ENCODE measurements around the gene DOCK4.

Gene DOCK4

GRCh38 chr7:111788286-111789047 is 417.7 kb downstream of the DOCK4 start:
- Histone ChIP-seq H3K27me3 (ENCODE audit: insufficient read depth, low read depth, severe bottlenecking) (no peaks in the 10 kb centered on the region), H3K9me3 (ENCODE audit: severe bottlenecking) (no peaks in the 10 kb centered on the region), H3K27ac (no peak overlapping the region), H3K4me3 (ENCODE audit: low read depth, low read length) (no peak overlapping the region; the same call in 1 of the 2 replicates), H3K36me3 (no peaks in the 10 kb centered on the region)
- TF ChIP-seq CTCF (IDR thresholded peaks at IDR 0.05; ENCODE audit: low read depth, low read length) = no peak
- peak; percentile 61 for DNase-seq

- Histone ChIP-seq H3K9me3 (ENCODE audit: severe bottlenecking) (no peaks in the 10 kb centered on the region), H3K4me3 (ENCODE audit: low read depth, low read length) (no peak overlapping the region), H3K27me3 (ENCODE audit: insufficient read depth, low read depth, severe bottlenecking) (no peaks in the 10 kb centered on the region), H3K27ac (no peak overlapping the region), H3K36me3 (no peaks in the 10 kb centered on the region)
- DNase-seq = no peak
- TF ChIP-seq CTCF (IDR thresholded peaks at IDR 0.05; ENCODE audit: low read depth, low read length) = no peak
Measured at GRCh38 chr7:111787741-111788140, 418.5 kb downstream of the DOCK4 start.

GRCh38 chr7:111787099-111787498 is 419.1 kb downstream of the DOCK4 start:
- Histone ChIP-seq H3K36me3 (no peaks in the 10 kb centered on the region), H3K4me3 (ENCODE audit: low read depth, low read length) (no peak overlapping the region), H3K9me3 (ENCODE audit: severe bottlenecking) (no peaks in the 10 kb centered on the region), H3K27me3 (ENCODE audit: insufficient read depth, low read depth, severe bottlenecking) (no peaks in the 10 kb centered on the region), H3K27ac (no peak overlapping the region)
- DNase-seq = no peak
- no peak for TF ChIP-seq CTCF (IDR thresholded peaks at IDR 0.05; ENCODE audit: low read depth, low read length)

GRCh38 chr7:111785076-111785475 is 421.1 kb downstream of the DOCK4 start:
- no peak for TF ChIP-seq CTCF (IDR thresholded peaks at IDR 0.05; ENCODE audit: low read depth, low read length)
- Histone ChIP-seq H3K9me3 (ENCODE audit: severe bottlenecking) (no peaks in the 10 kb centered on the region), H3K27ac (no peak overlapping the region), H3K4me3 (ENCODE audit: low read depth, low read length) (no peak overlapping the region), H3K27me3 (ENCODE audit: insufficient read depth, low read depth, severe bottlenecking) (no peaks in the 10 kb centered on the region), H3K36me3 (no peaks in the 10 kb centered on the region)
- DNase-seq = no peak

- Histone ChIP-seq H3K27ac (no peak overlapping the region), H3K4me3 (ENCODE audit: low read depth, low read length) (no peak overlapping the region), H3K36me3 (no peaks in the 10 kb centered on the region), H3K27me3 (ENCODE audit: insufficient read depth, low read depth, severe bottlenecking) (no peaks in the 10 kb centered on the region), H3K9me3 (ENCODE audit: severe bottlenecking) (no peaks in the 10 kb centered on the region)
- DNase-seq = no peak
- no peak for TF ChIP-seq CTCF (IDR thresholded peaks at IDR 0.05; ENCODE audit: low read depth, low read length)
Measured at GRCh38 chr7:111784296-111784695, 421.9 kb downstream of the DOCK4 start.

GRCh38 chr7:111783854-111784253 is 422.3 kb downstream of the DOCK4 start:
- Histone ChIP-seq H3K36me3 (no peaks in the 10 kb centered on the region), H3K27ac (no peak overlapping the region), H3K27me3 (ENCODE audit: insufficient read depth, low read depth, severe bottlenecking) (no peaks in the 10 kb centered on the region), H3K4me3 (ENCODE audit: low read depth, low read length) (no peak overlapping the region), H3K9me3 (ENCODE audit: severe bottlenecking) (no peaks in the 10 kb centered on the region)
- no peak for TF ChIP-seq CTCF (IDR thresholded peaks at IDR 0.05; ENCODE audit: low read depth, low read length)
- no peak for DNase-seq

Measured in WERI-Rb-1 (cell line).